IPS DF 4.7 (cell line): ENCODE data around the gene INPP5D.
A peak's percentile ranks its signal among the peaks of the same experiment; 100 is the strongest.
"Not testable (repeated sequence)": the region's sequence is repeated elsewhere in the genome, so short reads cannot be mapped to it uniquely, and the experiment has no call there.

Experiments
- DNase-seq: peaks from one replicate; pipeline ENCODE4 v3.0.0-alpha.2; 2013; ENCODE audit warnings: low spot score; ENCODE audit errors: extremely low read depth

The INPP5D gene

DNA sequence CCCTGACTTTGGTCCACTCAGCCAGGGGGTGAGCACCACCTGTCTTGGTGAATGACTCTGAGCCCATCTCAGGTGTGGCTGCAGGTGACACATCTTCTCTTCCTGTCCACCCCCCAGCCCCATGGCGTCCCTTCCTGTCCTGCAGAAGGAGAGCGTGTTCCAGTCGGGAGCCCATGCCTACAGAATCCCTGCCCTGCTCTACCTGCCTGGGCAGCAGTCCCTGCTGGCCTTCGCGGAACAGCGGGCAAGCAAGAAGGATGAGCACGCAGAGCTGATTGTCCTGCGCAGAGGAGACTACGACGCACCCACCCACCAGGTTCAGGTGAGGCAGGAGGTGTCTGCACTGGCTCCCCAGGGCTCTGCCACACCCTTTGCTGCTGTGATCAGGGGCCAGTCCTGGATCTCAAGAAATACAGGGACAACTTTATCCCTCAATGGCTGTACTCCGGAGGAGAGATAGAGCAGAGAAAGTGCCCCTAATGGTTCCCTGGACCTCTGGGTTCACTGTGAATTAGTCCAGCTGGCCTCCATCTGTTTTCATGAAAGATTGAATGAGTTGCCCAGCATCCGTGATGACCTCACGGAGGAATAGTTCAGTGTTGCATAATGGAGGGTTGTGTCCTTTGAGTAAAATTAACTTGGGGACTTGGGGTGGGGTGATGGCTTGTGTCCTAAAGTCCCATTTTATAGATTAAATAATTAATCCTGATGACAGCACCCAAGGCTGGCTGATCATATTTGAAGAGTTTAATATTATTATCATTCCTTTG lies 27.4 kb upstream of the INPP5D start, which contains the start of gene NEU2:
TSS of gene NEU2 (plus strand) at position 122 of the 770 bp plus-strand sequence. CDS start at position 122, 0 bp downstream.
- DNase-seq: no peak

DNA sequence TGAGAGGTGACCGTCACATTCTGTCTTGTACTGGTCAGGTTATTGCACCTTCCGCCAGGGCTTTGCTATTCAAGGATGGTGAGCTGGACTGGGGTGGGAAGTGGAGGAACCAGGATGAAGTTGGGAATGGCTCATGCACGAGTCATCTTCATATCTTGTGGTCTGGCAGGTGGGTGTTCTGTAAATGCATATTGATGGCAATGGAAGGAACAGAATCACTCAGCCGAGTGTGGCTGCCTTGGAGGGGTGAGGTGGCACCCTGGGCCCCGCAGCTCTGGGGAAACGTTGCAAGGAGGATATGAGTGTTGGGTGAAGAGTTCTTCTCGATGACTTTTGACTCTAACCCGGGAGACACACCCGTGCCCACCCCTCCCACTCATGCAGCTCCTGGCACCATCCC lies 26.5 kb upstream of the INPP5D start:
- DNase-seq: no peak

DNA sequence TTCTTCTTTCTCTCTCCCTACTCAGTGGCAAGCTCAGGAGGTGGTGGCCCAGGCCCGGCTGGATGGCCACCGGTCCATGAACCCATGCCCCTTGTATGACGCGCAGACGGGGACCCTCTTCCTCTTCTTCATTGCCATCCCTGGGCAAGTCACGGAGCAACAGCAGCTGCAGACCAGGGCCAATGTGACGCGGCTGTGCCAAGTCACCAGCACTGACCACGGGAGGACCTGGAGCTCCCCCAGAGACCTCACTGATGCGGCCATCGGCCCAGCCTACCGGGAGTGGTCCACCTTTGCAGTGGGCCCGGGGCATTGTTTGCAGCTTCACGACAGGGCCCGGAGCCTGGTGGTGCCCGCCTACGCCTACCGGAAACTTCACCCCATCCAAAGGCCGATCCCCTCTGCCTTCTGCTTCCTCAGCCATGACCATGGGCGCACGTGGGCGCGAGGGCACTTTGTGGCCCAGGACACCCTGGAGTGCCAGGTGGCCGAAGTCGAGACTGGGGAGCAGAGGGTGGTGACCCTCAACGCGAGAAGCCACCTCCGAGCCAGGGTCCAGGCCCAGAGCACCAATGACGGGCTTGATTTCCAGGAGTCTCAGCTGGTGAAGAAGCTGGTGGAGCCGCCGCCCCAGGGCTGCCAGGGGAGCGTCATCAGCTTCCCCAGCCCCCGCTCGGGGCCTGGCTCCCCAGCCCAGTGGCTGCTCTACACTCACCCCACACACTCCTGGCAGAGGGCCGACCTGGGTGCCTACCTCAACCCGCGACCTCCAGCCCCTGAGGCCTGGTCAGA lies 25.9 kb upstream of the INPP5D start:
- DNase-seq: no peak

DNA sequence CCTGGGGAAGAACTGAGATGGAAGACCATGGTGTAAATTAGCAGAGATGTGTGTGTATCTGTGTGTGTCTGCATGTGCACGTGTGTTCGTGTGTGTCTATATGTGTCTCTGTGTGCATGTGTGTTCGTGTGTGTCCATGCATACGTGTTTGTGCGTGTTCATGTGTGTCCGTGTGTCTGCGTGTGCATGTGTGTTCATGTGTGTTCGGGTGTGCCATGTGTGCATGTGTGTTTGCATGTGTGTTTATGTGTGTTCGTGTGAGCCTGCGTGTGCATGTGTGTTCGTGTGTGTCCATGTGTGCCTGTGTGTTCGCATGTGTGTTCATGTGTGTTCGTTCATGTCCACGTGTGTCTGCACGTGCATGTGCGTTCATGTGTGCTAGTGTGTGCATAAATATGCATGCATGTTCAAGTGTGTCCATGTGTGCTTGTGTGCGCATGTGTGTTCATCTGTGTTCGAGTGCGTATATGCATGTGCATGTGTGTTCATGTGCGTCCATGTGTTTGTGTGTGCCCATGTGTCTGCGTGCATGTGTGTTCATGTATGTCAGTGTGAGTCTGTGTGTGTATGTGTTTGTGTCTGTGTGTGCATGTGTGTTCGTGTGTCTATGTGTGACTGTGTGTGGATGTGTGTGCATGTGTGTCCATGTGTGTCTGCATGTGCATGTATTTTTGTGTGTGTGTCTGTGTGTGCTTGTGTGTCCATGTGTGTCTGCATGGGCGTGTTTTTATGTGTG lies 24.5 kb upstream of the INPP5D start:
- DNase-seq: no peak

DNA sequence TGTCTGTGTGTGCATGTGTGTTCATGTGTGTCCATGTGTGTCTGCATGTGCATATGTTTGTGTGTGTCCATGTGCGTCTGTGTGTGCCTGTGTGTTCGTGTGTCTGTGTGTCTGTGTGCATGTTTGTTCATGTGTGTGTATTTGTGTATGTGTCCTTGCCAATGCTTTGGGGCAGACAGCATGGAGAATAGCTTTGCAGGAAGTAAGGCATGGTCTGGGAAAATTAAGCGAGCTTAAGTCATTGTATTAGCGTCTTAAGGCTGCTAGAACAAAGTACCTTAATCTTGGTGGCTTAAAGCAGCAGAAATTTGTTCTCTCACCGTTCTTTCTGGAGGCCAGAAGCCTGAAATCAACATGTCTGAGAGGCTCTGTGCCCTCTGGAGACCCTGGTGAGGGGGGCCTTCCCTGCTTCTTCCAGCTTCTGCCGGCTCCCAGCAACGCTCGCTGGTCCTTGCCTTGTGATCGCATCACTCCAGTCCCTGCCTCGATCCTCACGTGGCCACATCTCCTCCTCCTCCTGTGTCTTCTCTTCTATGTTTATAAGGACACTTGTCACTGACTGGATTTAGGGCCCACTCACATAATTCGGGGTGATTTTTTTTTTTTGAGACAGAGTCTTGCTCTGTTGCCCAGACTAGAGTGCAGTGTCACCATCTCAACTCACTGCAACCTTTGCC lies 23.8 kb upstream of the INPP5D start:
- no peak for DNase-seq

DNA sequence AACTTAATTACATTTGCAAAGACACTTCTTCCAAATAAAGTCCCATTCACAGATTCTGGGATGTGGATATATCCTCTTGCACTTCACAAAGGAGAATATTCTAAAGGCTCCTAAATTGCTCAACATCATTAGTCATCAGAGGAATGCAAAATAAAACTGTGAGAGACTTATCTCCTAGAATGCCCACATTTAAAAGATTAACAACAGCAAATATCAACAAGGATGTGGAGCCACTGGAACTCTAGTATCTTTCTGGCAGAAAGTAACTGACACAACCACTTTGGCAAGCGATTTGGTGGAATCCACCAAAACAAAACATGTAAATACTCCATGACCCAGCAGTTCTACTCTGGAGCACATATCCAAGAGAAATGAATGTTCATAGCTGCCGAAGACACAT lies 23.1 kb upstream of the INPP5D start:
- DNase-seq: no peak

DNA sequence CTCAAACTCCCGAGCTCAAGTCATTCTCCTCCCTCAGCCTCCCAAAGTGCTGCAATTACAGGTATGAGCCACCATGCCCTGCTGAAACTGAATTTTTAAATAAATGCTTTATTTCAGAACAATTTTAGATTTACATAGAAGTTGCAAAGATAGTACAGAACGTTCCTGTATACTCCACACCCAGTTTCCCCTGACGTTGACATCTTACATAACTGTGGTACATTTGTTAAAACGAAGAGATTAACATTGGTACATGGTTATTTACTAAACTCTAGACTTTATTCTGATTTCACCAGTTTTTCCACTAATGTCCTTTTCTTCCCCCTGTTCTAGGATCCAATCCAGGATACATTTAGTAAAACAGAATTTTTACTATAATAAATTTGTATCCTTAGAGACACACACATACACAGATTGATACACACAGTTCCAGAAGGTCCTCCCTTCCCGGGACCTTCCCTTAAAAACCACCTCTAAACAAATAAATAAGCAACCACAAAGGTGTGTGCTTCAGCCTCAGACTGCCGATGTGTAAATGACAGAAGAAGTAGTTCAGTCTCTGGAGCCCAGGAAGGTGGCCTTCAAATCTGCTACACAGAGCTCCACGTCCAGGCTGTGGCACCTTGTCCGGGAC lies 20.8 kb upstream of the INPP5D start:
- DNase-seq: no peak

DNA sequence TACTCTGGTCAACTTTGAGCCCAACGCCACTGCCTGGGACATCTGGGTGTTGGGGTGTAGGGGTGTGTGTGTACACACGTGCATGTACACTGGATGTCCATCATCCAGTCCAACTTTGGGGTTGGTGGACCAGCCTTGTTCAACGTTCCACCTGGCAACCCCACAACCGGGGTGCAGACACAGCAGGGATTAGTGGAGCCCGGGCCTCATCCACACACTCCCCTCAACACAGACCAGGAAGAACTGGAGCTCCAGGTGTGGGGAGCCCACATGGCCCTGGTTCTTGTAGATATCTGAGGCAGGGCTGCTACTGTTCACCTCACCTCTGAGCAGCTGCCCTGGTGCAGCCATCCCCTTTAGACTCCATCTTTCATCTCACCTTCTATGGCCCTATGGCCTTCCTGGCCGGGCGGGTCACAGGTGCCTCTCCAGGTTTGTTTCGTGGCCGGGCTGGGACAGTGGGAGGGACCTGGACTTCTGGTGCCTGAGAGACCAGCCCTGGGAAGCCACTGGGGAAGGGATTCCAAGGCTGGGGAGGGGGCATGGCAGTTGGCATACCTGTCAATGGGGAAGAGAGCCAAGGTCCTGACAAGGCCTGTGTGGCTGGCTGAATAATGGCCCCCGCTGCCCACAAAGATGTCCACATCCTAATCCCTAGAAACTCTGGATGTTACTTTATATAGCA lies 20.2 kb upstream of the INPP5D start:
- no peak for DNase-seq

DNA sequence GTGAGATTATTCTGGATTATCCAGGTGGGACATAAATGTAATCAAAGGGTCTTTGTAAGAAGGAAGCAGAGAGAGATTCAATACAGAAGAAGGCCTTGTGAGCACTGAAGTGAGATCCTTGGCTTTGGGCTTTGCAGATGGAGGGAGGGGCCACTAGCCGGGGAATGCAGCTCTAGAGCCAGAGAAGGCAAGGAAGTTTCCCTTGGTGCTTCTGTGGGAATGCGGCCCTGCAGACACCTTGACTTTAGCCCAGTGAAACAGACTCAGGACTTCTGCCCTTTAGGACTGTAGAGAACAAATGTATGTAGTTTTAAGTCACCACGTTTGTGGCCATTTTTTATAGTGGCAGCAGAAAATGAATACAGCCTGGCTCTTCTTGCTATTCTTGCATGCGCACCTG lies 19.6 kb upstream of the INPP5D start:
- DNase-seq: no peak

DNA sequence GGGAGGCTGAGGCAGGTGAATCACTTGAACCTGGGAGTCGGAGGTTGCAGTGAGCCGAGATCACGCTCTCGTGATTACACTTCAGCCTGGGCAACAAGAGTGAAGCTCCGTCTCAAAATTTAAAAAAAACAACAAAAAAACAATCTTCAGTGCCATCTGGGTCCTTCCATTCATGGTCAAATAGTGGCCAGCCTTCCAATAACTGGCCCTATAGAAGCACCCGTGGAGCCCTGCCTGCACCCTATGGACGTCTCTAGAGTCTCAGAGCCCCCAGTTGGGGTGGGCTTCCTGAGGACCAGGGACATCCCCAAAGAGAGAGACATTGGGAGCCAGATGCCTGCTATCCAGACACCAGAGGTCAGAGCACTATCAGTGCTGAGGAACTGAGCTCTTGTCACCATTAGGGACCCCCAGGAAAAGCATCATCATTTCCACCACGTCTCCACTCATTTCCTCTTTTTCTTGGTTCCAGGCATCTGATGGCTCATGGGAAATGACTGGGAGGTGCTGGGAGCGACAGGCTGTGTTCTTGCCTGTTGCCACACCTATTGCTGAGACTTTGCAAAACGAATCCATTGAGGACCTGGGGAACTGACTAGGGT lies 18.3 kb upstream of the INPP5D start:
- DNase-seq: no peak

DNA sequence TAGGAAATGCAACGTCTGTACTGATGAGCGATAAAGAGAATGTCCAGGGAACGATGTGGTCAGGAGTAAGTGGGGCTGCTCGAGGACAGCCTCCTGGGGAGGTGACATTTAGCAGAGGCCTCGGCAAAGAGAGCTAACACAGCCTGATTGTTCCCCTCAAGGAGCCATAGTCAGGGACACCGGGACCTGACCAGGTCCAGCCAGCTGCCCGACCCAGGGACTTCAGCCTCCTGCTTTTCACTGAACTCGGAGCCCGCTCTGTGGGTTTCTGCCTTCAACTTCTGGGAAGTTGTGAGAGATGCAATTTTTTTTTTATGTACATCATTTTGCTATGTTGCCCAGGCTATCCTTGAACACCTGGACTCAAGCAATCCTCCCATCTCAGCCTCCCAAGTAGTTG lies 17.6 kb upstream of the INPP5D start:
- no peak for DNase-seq

DNA sequence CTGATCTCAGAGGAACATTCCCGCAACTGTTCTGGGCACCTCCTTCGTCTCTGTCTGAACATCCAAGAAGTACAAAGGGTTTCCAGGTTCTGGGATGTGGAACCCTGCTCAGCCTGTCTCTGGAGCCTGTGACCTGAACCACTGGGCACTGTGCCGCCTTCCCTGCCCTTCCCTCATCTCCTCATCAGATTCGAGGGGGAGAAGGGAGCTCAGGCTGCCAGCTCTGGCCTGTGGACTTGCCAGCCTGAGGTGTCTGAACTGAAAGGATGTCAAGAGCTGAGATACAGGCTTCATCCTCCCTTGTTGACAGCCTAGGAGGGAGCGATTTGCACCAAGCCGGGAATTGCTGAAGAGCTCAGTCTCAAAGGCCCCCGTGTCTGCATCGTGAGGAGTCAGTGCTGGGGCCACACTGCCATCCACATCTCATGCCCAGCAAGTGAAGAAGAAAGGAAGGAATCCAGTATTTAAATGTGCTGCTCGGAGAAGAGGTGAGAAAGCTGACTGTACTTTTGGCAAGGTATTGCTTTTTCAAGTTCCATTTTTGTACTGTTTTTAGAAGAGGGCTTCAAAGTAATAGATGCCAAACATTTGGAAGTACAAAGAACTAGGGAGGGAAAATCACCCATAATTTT lies 15.1 kb upstream of the INPP5D start:
- no peak for DNase-seq

DNA sequence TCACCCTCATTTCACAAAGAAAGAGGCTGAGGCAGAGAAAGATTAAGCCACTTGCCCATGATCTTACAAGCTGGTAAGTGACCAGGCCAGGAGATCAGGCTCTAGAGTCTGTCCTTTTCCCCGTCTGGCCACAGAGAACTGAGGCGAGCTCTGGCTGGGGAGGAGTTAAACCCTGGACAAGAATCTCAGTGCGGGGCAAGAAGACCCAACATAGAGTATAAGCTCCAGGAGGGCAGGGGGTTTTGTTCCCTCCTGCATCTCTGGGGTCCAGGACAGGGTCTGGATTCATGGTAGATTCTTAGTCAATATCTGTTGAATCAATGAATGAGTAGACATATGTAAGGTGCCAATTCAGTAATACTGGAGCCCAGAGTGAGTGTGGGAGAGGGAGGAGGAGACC lies 12.9 kb upstream of the INPP5D start:
- no peak for DNase-seq

DNA sequence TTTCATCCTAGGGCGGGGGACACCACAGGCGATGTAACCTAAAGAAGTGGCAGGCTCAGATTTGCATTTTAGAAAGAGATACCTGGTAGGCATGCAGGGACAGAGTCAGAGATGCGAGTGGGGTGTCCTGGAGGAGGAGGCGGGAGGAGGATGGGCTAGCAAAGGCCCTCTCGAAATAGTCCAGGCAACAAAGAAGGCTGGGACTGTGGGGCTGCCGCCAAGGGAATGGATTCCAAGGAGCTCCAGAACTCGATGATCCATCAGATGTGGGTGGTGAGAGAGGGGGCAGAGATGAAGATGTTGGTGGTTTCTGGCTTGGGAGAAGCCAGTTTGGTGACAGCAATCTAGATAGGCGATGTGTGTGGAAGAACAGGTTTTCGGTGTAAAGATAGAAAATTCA lies 12.5 kb upstream of the INPP5D start:
- DNase-seq: no peak

DNA sequence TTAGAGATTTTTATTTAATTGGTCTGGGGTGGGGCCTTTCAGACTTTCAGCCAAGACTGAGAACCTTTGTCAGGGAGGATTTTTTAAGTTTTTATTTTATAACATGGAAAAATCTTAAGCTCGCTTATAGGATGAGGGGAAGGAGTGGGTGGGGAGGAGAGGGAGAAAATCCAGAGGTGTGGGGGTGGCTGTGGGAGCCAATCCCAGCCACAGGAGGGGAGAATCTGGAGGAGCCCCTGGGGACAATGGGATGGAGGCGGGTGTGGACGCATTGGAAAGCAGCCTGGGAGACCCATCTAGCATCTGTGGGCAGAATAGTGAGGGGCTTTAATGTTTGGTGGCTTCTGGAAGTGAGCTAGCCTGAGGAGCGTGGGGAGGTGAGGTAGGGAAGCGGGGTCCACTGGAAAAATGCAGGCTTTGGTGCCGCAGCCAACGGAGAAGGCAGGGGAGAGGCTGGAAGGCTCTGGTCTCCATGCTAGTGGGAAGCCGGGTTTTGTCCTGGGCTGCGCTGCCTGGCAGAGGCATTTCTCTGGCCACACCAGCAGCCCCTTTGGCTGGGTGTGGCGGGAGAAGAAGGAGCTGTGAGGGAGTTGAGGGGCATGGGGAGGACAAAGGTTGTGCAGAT lies 11.5 kb upstream of the INPP5D start:
- DNase-seq: no peak

DNA sequence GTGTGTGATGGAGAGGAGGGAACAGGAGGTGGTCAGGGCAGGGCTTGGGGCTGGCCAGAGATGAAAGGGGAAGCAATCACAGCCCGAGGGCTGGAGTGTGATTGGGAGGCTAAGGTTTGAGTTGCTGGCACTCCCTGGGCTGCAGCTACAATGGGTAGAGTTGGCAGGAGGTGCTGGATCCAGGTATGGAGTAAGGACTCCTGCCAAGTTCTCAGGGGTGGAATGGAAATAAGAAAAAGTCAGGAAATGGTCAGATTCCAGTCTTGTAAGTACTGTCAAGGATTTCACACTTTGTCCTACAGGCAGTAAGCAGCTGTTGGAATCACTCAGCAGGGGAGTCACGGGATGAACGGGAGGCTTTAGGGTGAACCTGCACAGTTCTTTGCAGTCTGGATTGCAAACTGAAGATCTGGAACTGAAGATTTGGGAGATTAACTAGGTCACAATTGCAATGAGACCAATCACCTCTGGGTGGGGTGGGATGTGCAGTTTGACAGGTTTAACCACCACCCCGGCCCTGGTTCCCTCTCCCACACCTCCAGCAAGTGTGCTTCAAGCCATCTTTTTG lies 10.9 kb upstream of the INPP5D start:
- DNase-seq: no peak

DNA sequence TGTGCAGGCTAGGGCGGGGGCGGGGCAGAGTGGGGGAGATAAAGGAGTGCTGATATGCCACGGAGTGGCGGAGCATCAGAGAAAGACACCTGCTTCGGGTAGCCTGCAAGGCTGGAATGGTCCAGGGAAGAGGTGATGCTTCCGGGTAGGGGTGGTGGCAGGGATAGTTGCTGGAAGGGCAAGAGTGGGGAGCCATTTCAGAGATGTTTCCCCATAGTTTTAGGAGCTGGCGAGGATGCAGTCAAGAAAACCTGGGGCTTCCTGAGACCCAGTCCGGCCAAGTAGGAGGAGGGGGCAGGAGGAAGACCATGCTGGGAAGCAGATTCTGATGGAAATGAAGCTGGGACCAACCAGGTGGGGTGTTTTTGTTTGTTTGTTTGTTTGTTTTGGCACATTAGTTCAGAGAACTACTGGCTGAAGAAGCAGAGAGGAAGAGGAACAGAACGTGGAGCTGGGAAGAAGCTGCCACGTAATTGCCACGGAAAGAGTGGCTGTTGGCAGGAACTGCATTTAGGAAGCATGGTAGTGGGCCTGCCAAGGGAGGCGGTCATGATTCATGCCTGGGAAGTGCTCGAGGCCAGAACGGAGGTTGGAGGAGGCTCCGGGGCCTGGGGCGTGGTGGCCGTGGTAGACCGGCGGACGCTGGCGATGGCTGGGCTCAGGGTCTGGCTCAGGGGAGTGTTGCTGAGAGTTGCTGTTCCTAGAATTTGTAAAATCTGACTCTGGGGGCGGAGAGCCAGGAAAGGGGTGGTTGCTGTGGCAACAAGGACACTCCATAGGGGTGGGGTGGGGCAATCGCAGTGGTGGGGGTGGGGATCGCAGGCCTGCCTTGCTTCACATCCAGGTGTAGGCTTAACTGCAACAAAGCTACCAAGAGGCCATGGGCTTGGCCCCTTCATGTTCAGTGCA lies 8.6 kb upstream of the INPP5D start:
- peak; percentile 74 for DNase-seq

DNA sequence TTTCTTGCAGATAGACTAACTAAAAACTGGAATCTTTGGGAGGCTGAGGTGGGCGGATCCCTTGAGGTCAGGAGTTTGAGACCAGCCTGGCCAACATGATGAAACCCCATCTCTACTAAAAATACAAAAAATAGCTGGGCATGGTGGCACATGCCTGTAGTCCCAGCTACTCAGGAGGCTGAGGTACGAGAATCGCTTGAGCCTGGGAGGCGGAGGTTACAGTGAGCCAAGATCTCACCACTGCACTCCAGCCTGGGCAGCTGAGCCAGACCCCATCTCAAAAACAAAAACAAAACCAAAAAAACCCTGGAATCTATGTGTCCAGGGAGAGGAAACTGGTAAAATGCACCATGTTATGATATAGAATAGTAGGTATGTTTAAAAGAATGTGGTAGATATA lies 7.6 kb upstream of the INPP5D start:
- not testable (repeated sequence) for DNase-seq
